H1 (cell line): ENCODE measurements around the gene TMEM243. TPM values are rescaled to one million over a fixed set of nuclear protein-coding genes. Genes with fewer than 3 reads are reported as not detected.

Experiments
- CBX5 ChIP-seq: fragments of 300-800, 300-1000 bp; sonication (generic); IDR thresholded peaks from 2 replicates; pipeline ENCODE4 v1.7.1; 2016; ENCODE audit warnings: antibody characterized with exemption, low read length, low read depth
- CEBPB ChIP-seq: IDR thresholded peaks from 2 replicates; pipeline ENCODE4 v1.6.1; 2012; ENCODE audit warnings: low read depth, low read length
- CREB1 ChIP-seq: IDR thresholded peaks from 2 replicates; pipeline ENCODE4 v1.6.1; 2012; ENCODE audit warnings: inconsistent platforms
- CTBP2 ChIP-seq: IDR thresholded peaks from 2 replicates; pipeline ENCODE4 v1.7.0; 2011; ENCODE audit warnings: borderline replicate concordance, mild to moderate bottlenecking, moderate library complexity, mixed read lengths, low read length; ENCODE audit not compliant: insufficient read depth, insufficient read length
- CTCF ChIP-seq, 3 experiments: IDR thresholded peaks; 1 replicate in 2 of 3; 2 replicates in 1 of 3; pipeline versions ENCODE4 v1.5.1 to v1.6.1; 2011; ENCODE audit warnings: low read length in 3 of 3, mild to moderate bottlenecking in 3 of 3, inconsistent platforms in 2 of 3, low read depth in 1 of 3, moderate library complexity in 1 of 3; ENCODE audit not compliant: insufficient read depth in 1 of 3; ENCODE audit errors: control extremely low read depth in 1 of 3
- E2F6 ChIP-seq: IDR thresholded peaks from 2 replicates; pipeline ENCODE4 v1.6.1; 2012; ENCODE audit warnings: inconsistent platforms
- EGR1 ChIP-seq: IDR thresholded peaks from 2 replicates; pipeline ENCODE4 v1.6.1; 2011; ENCODE audit warnings: low read depth, low read length, borderline replicate concordance
- EP300 ChIP-seq, 2 experiments: IDR thresholded peaks; 1 replicate in 1 of 2; 2 replicates in 1 of 2; pipeline ENCODE4 v1.6.1; 2011 to 2012; ENCODE audit warnings: low read depth in 2 of 2, low read length in 2 of 2, mild to moderate bottlenecking in 2 of 2, borderline replicate concordance in 1 of 2, inconsistent platforms in 1 of 2, moderate library complexity in 1 of 2
- KDM5A ChIP-seq: fragments of 200-600 bp; IDR thresholded peaks from 2 replicates; pipeline ENCODE4 v1.7.1; 2012; ENCODE audit warnings: mild to moderate bottlenecking, low read length, inconsistent platforms, mixed read lengths
- MAFK ChIP-seq: IDR thresholded peaks from 2 replicates; pipeline ENCODE4 v1.6.1; 2012; ENCODE audit warnings: low read depth, mild to moderate bottlenecking, improper control_type of control experiment, low read length
- POLR2A ChIP-seq, 2 experiments: IDR thresholded peaks; 1 replicate in 1 of 2; 2 replicates in 1 of 2; pipeline ENCODE4 v1.6.1; 2011; ENCODE audit warnings: low read depth in 2 of 2, low read length in 2 of 2, mild to moderate bottlenecking in 2 of 2; ENCODE audit errors: control extremely low read depth in 1 of 2
- POLR2AphosphoS5 ChIP-seq: IDR thresholded peaks from 2 replicates; pipeline ENCODE4 v1.6.1; 2011; ENCODE audit warnings: low read depth, low read length
- POU5F1 ChIP-seq: IDR thresholded peaks from 2 replicates; pipeline ENCODE4 v1.6.1; 2011; ENCODE audit warnings: low read depth, mild to moderate bottlenecking, low read length, moderate library complexity
- RAD21 ChIP-seq, 2 experiments: IDR thresholded peaks in 1 of 2; conservative IDR thresholded peaks in 1 of 2; 2 replicates each; pipeline ENCODE4 v1.6.1; 2011; ENCODE audit warnings: low read depth in 2 of 2, low read length in 2 of 2, improper control_type of control experiment in 1 of 2, inconsistent platforms in 1 of 2, mild to moderate bottlenecking in 1 of 2, moderate library complexity in 1 of 2
- RBBP5 ChIP-seq: IDR thresholded peaks from 2 replicates; pipeline ENCODE4 v1.7.1; 2012; ENCODE audit warnings: low read depth, mild to moderate bottlenecking, inconsistent platforms, low read length, moderate library complexity, borderline replicate concordance
- SP2 ChIP-seq: IDR thresholded peaks from 2 replicates; pipeline ENCODE4 v1.6.1; 2012; ENCODE audit warnings: mild to moderate bottlenecking, low read length, inconsistent platforms
- TAF1 ChIP-seq: IDR thresholded peaks from 2 replicates; pipeline ENCODE4 v1.6.1; 2011; ENCODE audit warnings: mild to moderate bottlenecking, low read depth, low read length
- TAF7 ChIP-seq: optimal IDR thresholded peaks from 2 replicates; pipeline ENCODE3; 2011; ENCODE audit warnings: low read depth, mild to moderate bottlenecking, inconsistent platforms, low read length, moderate library complexity, borderline replicate concordance
- USF2 ChIP-seq: IDR thresholded peaks from 2 replicates; pipeline ENCODE4 v1.6.1; 2011; ENCODE audit warnings: low read length, improper control_type of control experiment
- YY1 ChIP-seq: IDR thresholded peaks from 2 replicates; pipeline ENCODE4 v1.6.1; 2011; ENCODE audit warnings: low read depth, mild to moderate bottlenecking, low read length
- polyA plus RNA-seq, 7 experiments: library from polyadenylated mRNA; depleted of rRNA in 3 of 7; stranded (reverse) in 5 of 7; unstranded in 2 of 7; fragments of >200 nt in 5 of 7; fragments of 200-250 nt in 2 of 7; gene quantifications; 1 replicate in 5 of 7; 2 replicates in 1 of 7; 4 replicates in 1 of 7; pipeline versions ENCODE4 v1.2.1 to v1.2.3, GENCODE V29; 2011 to 2013; ENCODE audit warnings: missing spikeins in 2 of 7, mixed read lengths in 2 of 7
- total RNA-seq: library from RNA; stranded (reverse); fragmentation: NEBNext Ultra II Directional; extraction: Animal tissue kit (Norgen Biotek cat#: 25700); gene quantifications from 2 replicates; pipeline ENCODE4 v1.2.1, GENCODE V29; 2021

TMEM243 gene
- total and polyA plus RNA-seq, 2 of the 8 experiments (the other 6 are each of a cell fraction or from before 2014, with no cell fraction given): 23.7 to 27.6 TPM

GRCh38 chr7:87152112-87152896 is 67.2 kb downstream of the TMEM243 start, which contains the start of gene DMTF1 (continued):
- TF ChIP-seq MAFK (no peak), YY1 (peak; percentile 97), POLR2AphosphoS5 (peak; percentile 96), POU5F1 (no peak), EP300 (IDR thresholded peaks at IDR 0.05; ENCODE audit: borderline replicate concordance in 1 of 2, low read depth in 2 of 2, low read length in 2 of 2) (peak in 1 of 2 experiments; percentile 67; a peak in 1 of 3 replicates), POLR2A (IDR thresholded peaks at IDR 0.05; ENCODE audit: control extremely low read depth in 1 of 2, low read depth in 2 of 2, low read length in 2 of 2) (peak; percentile 87 to 94), CTCF (IDR thresholded peaks at IDR 0.05; ENCODE audit: control extremely low read depth in 1 of 3, insufficient read depth in 1 of 3, low read depth in 1 of 3, low read length in 3 of 3) (no peak), E2F6 (0 out of 2 replicates have a peak, but pooled peaks have one; percentile 33), TAF7 (peak; percentile 70), SP2 (no peak), USF2 (no peak), CTBP2 (no peak), CBX5 (no peak), RAD21 (IDR thresholded peaks at IDR 0.05 in 1 of 2, conservative IDR thresholded peaks at IDR 0.05 in 1 of 2; ENCODE audit: low read depth in 2 of 2, low read length in 2 of 2) (no peak), CREB1 (peak; percentile 93), TAF1 (peak; percentile 96), CEBPB (peak; percentile 83), EGR1 (peak; percentile 26; the same call in 1 of the 2 replicates), RBBP5 (peak; percentile 93), KDM5A (no peak)
